PFSK-1 (cell line): ENCODE measurements around the gene ASF1B.

Experiments used
- FOXP2 ChIP-seq: optimal IDR thresholded peaks from 2 replicates; pipeline ENCODE3; 2011; ENCODE audit warnings: borderline replicate concordance, control low read depth, inconsistent platforms; ENCODE audit not compliant: insufficient read depth; ENCODE audit errors: extremely low read length, extremely low read depth
- POLR2AphosphoS5 ChIP-seq: IDR thresholded peaks from 2 replicates; pipeline ENCODE4 v1.6.1; 2012; ENCODE audit warnings: low read depth, mild to moderate bottlenecking, control low read depth, low read length, moderate library complexity
- REST ChIP-seq, 2 experiments: IDR thresholded peaks; 2 replicates each; pipeline versions ENCODE4 v1.6.1 to v1.8.0; 2011 to 2012; ENCODE audit warnings: low read depth in 2 of 2, low read length in 2 of 2, control low read depth in 1 of 2, inconsistent platforms in 1 of 2, mild to moderate bottlenecking in 1 of 2, moderate library complexity in 1 of 2; ENCODE audit not compliant: insufficient read depth in 1 of 2
- SIN3A ChIP-seq: IDR thresholded peaks from 2 replicates; pipeline ENCODE4 v1.6.1; 2012; ENCODE audit warnings: mild to moderate bottlenecking, low read length, moderate library complexity, borderline replicate concordance; ENCODE audit not compliant: insufficient read depth
- TAF1 ChIP-seq: IDR thresholded peaks from 2 replicates; pipeline ENCODE4 v1.6.1; 2012; ENCODE audit warnings: low read length, control low read depth, borderline replicate concordance; ENCODE audit not compliant: insufficient read depth

Gene ASF1B

GRCh38 chr19:14139944-14140343 lies 3.6 kb upstream of the ASF1B start:
- TF ChIP-seq SIN3A (peak; percentile 94; the same call in 1 of the 2 replicates), POLR2AphosphoS5 (no peak), FOXP2 (peak; percentile 54), REST (IDR thresholded peaks at IDR 0.05; ENCODE audit: insufficient read depth in 1 of 2, low read depth in 2 of 2, low read length in 2 of 2) (peak in 1 of 2 experiments; percentile 52; a peak in 1 of 4 replicates), TAF1 (no peak)

DNA sequence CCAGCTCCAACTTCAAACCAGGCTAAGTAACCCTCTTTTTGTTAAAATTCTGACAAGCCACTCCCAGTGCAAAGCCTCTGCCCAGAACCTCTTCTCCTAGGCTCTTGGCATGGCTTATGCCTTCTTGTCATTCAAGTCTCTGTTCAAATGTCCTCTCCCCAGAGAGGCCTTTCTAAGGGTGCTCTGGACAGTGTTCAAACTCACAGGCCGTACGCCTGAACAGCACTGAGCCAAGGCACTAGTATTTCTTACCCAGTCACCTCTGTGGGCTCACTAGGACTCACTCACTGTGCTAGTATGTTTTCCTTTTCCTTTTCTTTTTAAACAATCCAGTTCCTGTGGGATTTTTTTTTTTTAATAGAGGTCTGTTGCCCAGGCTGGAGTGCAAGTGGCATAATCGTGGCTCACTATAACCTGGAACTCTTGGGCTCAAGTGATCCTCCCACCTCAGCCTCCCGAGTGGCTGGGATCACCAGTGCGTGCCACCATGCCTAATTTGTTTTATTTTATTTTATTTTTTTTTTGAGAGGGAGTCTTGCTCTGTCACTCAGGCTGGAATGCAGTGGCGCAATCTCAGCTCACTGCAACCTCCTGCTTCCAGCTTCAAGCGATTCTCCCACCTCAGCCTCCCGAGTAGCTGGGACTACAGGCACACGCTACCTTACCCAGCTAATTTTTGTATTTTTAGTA lies 2.3 kb upstream of the ASF1B start:
- no peak for TF ChIP-seq POLR2AphosphoS5
- no peak for TF ChIP-seq FOXP2
- no peak for TF ChIP-seq REST (IDR thresholded peaks at IDR 0.05; ENCODE audit: insufficient read depth in 1 of 2, low read depth in 2 of 2, low read length in 2 of 2)
- TF ChIP-seq SIN3A: no peak
- TF ChIP-seq TAF1: no peak

DNA sequence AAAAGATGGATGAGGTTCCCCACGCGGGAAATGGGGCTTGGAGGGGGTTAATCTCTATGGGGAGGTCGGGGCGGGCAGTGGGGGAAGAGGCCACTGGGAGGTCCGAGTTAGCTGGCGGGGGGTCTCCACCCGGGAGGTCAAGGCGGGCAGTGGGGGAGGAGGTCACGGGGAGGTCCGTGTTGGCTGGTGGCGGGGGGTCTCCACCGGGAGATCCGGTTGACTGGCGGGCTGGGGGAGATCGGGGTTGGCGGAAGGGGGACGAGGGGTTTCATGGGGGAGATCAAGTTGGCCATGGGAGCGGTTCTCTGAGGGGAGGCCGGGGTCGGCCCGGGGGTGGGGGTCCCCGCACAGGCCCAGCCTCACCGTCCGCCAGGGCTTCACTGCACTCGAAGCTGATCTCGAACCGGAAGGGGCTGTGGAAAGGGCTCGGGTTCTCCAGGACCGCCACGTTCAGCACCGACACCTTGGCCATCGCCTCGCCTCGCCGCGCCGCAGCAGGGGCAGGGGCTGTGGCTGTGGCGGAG lies 342 bp downstream of the ASF1B start:
- TF ChIP-seq REST (IDR thresholded peaks at IDR 0.05; ENCODE audit: insufficient read depth in 1 of 2, low read depth in 2 of 2, low read length in 2 of 2) (no peak), SIN3A (0 out of 2 replicates have a peak, but pooled peaks have one; percentile 11), POLR2AphosphoS5 (peak; percentile 97; the same call in 1 of the 2 replicates)

GRCh38 chr19:14135355-14135754 lies 1.0 kb downstream of the ASF1B start:
- TF ChIP-seq TAF1 (no peak), REST (IDR thresholded peaks at IDR 0.05; ENCODE audit: insufficient read depth in 1 of 2, low read depth in 2 of 2, low read length in 2 of 2) (no peak), SIN3A (no peak), POLR2AphosphoS5 (0 out of 2 replicates have a peak, but pooled peaks have one; percentile 19), FOXP2 (no peak)
